ENCODE data around the gene SNX1.

The SNX1 gene

GRCh38 chr15:64163659-64164362 lies 68.0 kb downstream of the SNX1 start:
- no peak for DNase-seq (ENCODE audit: low read depth)

- DNase-seq (ENCODE audit: low read depth) = no peak
Measured at GRCh38 chr15:64164436-64164835, 68.7 kb downstream of the SNX1 start.

- DNase-seq (ENCODE audit: low read depth) = no peak
Measured at GRCh38 chr15:64166102-64166890, 70.5 kb downstream of the SNX1 start.

GRCh38 chr15:64180235-64180824 lies 84.5 kb downstream of the SNX1 start:
- no peak for DNase-seq (ENCODE audit: low read depth)

- DNase-seq (ENCODE audit: low read depth) = no peak
Measured at GRCh38 chr15:64182859-64183370, 87.1 kb downstream of the SNX1 start.

GRCh38 chr15:64185146-64185911 lies 89.5 kb downstream of the SNX1 start:
- no peak for DNase-seq (ENCODE audit: low read depth)

- no peak for DNase-seq (ENCODE audit: low read depth)
Measured at GRCh38 chr15:64187396-64188191, 91.8 kb downstream of the SNX1 start.

Data from stimulated activated CD8-positive, alpha-beta memory T cell treated with anti-CD3 and anti-CD28 coated beads, Interleukin-15, amount 100 ng/mL, for 1 hour (primary cell).